ENCODE measurements around the gene AASS.
"Not testable (repeated sequence)": the region's sequence is repeated elsewhere in the genome, so short reads cannot be mapped to it uniquely, and the experiment has no call there.

AASS gene

DNA sequence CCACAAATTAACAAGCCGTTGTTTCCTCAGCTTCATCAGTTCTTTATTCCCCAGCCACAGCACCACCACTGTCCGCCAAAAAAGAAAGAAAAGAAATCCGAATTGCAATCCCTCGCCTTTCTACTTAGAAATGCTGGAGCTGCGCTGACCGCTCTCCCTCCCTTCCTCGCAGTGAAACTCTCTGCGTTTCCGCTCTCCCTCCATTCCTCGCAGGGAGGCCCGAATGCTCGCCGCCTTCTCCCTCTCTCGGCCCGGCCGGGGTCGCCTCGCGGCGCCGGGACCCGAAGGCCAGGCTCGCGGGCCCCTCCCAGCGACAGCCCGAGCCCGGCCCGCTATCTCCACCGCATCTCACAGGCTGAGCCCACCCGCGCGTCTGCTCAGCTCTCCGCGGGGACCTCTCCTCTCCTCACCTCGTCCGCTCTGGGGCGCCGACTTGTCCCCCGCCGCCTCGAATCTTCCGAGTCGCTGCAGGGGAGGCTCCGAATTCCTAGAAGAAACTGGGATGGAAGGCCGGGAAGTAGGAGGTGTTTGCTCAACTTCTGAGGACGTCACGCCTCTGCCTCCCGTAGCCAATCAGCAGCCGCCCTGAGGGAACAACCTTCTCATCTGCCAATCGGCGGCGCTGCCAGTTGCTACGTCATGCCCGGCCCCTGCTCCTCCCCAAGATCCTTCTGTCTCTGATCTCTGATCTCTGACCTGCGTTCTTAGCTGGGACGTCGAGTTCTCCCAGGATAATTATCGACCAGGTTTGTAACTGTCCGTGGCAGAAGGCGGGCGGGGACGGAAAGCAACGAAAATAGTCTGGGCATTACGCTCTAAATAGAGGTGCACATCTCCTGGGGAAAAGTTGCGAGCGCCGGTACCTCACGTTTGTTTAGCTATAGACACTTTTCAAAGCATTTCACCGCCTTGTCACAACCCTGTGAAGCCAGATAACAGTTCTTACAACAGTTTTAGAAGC, at the start of gene AASS:
TSS of gene AASS (minus strand) at position 499 of the 961 bp plus-strand sequence. CDS start 10,523 bp downstream, outside the sequence.
- peak; percentile 88 for DNase-seq

DNA sequence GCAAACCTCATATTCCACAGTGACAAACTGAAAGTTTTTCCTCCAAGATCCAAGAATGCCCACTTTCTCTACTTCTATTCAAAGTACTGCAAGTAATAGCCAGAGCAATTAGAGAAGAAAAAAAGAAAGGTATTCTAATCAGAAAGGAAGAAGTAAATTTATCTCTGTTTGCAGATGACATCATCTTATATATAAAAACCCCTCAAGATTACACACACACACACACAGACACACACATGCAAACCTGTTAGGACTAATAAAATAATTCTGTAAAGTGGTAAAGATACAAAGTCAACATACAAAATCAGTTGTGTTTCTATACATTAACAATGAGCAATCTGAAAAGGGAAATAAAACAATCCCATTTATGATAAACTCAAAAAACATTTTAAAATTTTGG, 44.7 kb upstream of the AASS start:
- DNase-seq = no peak

GRCh38 chr7:122183106-122183505, 39.1 kb upstream of the AASS start:
- no peak for DNase-seq

- DNase-seq = no peak
These were observed 38.0 kb upstream of the AASS start for GRCh38 chr7:122182081-122182480.

GRCh38 chr7:122172144-122172543, 28.1 kb upstream of the AASS start:
- not testable (repeated sequence) for DNase-seq

DNA sequence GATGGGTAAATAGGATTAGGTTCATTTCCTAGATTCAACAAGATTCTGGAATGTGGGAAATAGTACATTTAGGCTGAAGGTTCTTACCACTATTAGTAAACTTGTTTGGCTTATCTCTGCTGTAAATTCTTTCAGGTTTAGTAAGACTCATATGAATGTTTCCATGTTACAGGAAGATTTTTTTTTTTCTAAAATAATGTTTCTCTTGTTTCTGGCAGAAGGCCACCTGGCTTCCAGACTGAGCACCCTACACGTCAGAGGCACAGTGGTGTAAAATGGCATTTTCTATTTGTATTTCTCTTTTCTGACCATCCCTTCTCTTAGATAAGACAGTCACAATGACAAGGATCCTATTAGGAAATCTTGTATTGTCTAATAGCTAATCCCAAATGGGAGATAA, 22.7 kb upstream of the AASS start:
- no peak for DNase-seq

DNA sequence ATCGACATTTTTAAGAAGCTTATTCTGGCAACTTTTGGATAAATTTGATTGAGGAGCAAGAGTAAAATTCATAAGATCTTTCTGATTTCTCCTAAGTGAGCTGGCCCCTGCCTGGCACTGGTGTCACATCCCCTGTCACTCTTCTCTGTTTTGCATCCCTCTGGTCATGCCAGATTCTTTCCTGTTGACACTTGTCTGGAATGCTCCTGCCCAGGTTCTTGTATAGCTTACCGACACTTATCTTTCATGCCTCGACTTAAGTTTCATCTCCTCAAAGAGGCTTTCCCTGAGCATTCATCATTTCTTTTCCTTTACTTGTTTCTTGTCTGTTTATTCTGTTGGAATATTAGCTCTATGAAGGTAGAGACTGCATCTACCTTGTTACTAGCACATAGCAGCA, 22.2 kb upstream of the AASS start:
- no peak for DNase-seq

DNA sequence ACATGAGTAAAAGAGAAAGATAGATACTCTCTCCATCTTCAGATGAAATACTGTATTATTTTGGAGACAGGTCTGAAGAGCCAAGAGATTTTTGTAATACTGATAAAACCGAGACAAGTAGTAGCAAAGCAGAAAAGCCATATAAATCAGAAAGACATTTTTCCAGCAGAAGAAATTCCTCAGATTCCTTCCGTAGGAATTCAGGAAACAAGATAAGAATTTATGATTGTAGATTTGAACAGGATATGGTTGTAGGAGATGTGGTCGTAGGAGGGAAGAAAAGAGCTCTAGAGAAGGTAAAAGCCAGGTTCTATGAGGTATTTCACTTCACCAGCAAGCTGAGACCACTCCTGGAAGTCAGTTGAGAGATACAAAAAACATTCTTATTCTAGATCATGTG, 17.6 kb upstream of the AASS start:
- no peak for DNase-seq

DNA sequence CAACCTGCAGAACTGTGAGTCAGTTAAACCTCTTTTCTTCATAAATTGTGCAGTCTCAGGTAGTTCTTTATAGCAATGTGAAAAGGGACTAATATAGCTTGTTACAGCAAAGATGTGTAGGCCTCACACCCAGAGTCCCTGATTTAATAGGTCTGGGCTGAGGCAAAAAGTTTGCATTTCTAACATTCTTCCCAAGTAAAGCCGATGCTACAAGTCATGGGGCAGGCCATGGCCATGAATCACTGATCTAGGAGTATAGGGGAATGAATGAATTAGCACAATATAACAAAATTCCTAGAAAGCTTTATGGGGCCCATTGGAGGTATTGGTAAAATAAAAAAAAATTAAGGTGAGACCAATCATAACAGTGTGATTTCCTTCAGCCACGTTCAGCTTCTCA, 11.5 kb upstream of the AASS start:
- no peak for DNase-seq

DNA sequence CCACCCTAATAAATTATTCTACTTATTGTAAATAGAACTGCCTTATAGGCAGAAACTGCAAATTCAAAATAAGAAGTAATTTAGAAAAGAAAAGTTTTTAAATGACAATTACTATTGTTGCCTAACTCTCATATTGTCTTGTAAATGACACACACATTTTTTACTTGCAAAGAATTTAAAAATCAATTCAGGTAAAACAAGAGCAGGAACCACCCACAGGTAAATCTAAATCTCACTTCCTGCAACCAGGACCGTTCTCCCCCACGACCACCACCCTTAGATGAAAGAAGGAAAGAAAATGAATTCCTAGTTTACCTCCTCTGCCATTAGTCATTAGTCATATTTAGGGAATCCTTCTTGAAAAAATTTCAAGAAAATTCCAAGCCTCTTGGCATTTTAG, 4.8 kb upstream of the AASS start:
- DNase-seq = no peak

DNA sequence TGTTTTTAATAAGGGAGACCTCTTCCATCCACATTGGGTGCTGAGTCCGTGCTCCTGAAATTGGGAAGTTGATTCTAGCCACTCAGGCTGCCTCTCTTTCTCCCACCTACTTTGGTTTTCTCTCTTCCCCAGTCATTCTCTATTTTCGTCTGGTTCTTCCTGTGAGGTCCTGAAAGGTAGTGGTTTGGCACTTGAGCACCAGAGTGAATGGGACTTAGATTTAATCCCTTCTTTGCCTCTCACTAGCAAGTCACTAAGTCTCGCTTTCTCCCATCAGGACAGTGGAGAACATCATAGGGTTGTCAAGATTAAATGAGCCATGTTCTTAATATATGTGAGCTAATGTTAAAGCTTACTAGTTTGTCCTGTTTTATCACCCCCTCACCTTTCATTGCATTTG, 4.0 kb upstream of the AASS start:
- no peak for DNase-seq

GRCh38 chr7:122145937-122146645, 2.0 kb upstream of the AASS start:
- DNase-seq = no peak

GRCh38 chr7:122143376-122143750, 686 bp downstream of the AASS start:
- no peak for DNase-seq

DNA sequence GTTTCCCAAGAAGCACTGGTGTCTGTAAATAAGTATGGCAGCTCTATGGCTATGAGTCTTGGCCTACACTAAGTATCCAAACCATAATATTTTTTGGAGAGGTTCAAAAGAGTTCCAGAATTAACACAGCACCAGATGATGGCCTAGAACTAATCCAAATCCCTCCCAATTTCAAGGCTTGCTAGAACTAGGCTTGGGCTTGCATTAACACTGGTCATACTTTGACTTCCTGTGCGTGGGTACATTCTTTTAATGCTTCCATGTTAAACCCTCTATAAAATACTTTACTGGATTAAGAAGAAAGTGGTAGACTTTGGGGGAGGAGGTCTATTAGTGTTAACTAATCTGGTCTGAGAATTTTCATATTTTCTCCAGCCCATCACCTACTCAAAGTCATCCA, 3.1 kb downstream of the AASS start:
- DNase-seq = no peak

GRCh38 chr7:122137251-122138077, 6.6 kb downstream of the AASS start:
- DNase-seq = no peak

GRCh38 chr7:122136639-122137245, 7.3 kb downstream of the AASS start:
- DNase-seq = no peak

DNA sequence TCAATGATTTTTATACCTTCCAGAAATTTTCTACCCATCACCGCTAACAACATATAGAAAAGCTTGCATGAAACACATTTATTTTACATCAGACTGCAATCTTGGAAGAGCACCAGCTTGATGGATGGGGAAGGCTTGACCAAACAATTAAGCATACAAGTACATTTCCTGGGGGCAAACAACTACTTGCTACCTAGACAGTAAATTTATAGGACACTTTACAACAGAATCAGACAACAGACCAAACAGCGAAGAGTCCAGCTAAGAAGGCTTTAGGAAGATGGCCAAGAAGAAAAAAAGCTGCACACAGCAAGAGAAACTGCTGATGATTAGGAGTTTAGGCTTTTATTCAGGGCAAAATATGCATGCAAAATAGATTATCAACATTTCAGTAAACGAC, 8.0 kb downstream of the AASS start:
- no peak for DNase-seq

GRCh38 chr7:122135275-122135674, 8.8 kb downstream of the AASS start:
- DNase-seq = no peak

GRCh38 chr7:122134793-122135192, 9.3 kb downstream of the AASS start:
- DNase-seq = not testable (repeated sequence)

DNA sequence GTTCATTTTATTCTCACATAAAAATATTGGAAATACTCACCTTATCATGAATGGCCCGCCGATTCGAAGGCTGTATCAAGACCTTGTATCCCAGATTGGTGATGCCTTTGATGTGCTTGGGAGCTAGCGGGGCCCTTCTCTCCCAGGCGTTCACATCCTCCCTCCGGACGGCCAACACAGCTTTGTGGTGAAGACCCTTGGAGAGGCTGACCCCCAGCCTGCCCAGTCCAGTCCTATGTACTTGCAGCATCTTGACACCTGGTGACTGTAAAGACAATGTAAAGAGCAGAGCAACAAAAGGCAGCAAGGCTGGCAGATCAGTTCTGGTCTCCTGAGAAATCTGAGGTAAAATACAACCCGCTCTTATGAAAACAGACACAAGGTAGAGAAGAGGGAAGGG, 10.6 kb downstream of the AASS start:
- no peak for DNase-seq

DNA sequence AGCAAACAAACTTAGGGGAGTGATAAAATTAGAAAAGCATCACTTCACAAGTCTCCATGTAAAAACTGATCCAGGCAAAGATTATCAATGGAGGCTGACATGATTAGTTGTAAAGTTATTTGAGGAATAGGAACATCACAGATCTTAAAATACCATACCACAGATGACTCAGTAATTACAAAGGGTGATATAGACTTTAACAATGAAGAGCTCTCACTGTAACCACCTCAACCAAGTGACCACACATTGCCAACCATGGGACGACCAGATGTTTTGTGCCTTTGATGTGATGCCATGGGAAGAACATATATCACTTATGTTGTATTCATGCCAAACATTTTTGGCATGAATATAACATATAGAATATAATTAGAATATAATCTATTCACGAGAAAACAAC, 11.7 kb downstream of the AASS start:
- DNase-seq = no peak

GRCh38 chr7:122123746-122124145, 20.3 kb downstream of the AASS start:
- DNase-seq = no peak

- no peak for DNase-seq
These were observed 25.3 kb downstream of the AASS start for GRCh38 chr7:122118757-122119156.

All from NCI-H1436 (cell line).